Posterior vena cava (tissue), 2 donors: ENCODE results near the gene TCTN3. TPM values are rescaled to one million over a fixed set of nuclear protein-coding genes. Genes with fewer than 3 reads are reported as not detected.
A peak's percentile ranks its signal among the peaks of the same experiment; 100 is the strongest.
"Not testable (repeated sequence)": the region's sequence is repeated elsewhere in the genome, so short reads cannot be mapped to it uniquely, and the experiment has no call there.

Experiments
- DNase-seq: peaks from one replicate; pipeline ENCODE4 v3.0.0-alpha.2; 2020; ENCODE audit warnings: low spot score
- intact Hi-C, 2 donors: fragments of 100-400 bp; cut with DNase I; formaldehyde crosslinking; loops; one replicate each; pipeline versions ENCODE4 v1.14.1 to v1.14.2; 2022 to 2023
- total RNA-seq, 2 donors: library from RNA; stranded (reverse); fragmentation: NEBNext Ultra II Directional; extraction: Animal tissue kit (Norgen Biotek cat#: 25700); gene quantifications; one replicate each; pipeline ENCODE4 v1.2.1, GENCODE V29; 2021
- donor health status: DM: yes; HTN: yes; CAD: no.
- donor health status: DM: yes; HTN: yes; CAD: no.

Gene TCTN3
- total RNA-seq, 2 donors from 2014 or later = 25.4 to 26.9 TPM

- no peak for DNase-seq
- intact Hi-C loops = loop anchor here (5.0 to 10.0 kb wide), 2 partner anchors 148 to 170 kb away; no protein-coding TSS in a partner anchor
These were observed 938 bp upstream of the TCTN3 start for GRCh38 chr10:95694665-95695064.

DNA sequence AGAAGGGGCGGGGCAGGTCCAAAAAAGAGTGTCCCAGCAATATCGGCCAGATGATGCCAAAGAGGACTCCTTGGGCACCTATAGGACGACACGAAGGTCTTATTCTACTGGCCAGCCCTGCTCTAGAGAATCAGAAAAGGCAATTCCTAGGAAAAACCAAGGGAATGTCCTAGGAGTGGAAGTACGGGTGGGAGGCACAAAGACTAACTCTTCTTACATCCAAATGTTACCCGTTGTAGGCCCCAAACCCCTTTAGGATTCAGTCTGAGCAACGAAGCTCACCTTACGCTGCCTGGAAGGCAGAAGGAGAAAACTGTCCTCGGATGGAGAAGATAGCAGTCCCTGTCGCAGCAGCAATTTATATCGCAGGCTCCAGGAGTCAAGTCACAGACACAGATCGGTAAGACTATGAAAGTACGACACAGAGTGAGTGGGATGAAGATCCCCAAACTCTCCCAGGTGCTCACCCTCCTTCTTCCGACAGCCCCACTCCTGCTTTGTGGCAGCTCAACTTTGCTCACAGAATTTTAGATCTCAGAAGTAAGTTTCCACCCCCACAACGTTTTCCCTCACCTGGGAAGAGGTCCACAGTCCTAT is 558 bp downstream of the TCTN3 start:
- DNase-seq = no peak
- intact Hi-C loops = loop anchor here (5.0 to 10.0 kb wide), 2 partner anchors 149 to 172 kb away; no protein-coding TSS in a partner anchor

GRCh38 chr10:95691281-95691680 is 2.4 kb downstream of the TCTN3 start:
- no peak for DNase-seq
- intact Hi-C loops = loop anchor here (5.0 to 10.0 kb wide), 2 partner anchors 151 to 174 kb away; no protein-coding TSS in a partner anchor

GRCh38 chr10:95688648-95689047 is 5.1 kb downstream of the TCTN3 start:
- no peak for DNase-seq
- intact Hi-C loops = no loop called here

- intact Hi-C loops = no loop called here
These were observed 9.8 kb downstream of the TCTN3 start for GRCh38 chr10:95683966-95684365.

GRCh38 chr10:95675403-95676116 is 18.2 kb downstream of the TCTN3 start:
- DNase-seq = no peak
- intact Hi-C loops = no loop called here

More at GRCh38 chr10:95683966-95684365, 9.8 kb downstream of the TCTN3 start:
- DNase-seq = no peak

DNA sequence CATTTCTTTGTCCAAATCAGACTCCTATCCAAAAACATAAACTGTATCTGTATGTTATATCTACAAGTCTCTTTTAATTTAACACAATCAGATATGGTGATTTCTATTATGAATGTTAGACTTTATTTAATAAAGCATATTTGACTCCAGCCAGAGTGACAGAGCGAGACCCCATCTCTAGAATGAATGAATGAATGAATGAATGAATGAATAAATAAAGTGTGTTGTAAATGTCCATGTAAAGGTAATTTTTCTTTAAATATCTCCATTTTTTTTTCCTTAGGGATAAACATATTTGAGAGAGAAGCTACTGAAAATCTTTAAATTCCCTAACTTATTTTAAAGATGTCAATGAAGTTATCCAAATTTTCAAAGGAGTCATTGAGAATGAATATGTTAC is 19.1 kb downstream of the TCTN3 start:
- intact Hi-C loops = no loop called here
- DNase-seq = no peak

DNA sequence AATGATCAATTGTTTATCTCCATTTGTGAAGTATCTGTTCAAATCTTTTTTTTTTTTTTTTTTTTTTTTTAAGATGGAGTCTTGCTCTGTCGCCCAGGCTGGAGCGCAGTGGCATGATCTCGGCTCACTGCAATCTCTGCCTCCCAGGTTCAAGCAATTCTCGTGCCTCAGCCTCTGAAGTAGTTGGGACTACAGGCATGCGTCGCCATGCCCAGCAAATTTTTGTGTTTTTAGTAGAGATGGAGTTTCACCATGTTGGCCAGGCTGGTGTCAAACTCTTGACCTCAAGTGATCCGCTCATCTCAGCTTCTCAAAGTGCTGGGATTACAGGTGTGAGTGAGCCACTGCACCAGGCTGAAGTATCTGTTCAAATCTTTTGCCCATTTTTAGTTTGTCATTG is 21.1 kb downstream of the TCTN3 start:
- DNase-seq, intact Hi-C loops: not testable (repeated sequence)

- DNase-seq = no peak
- intact Hi-C loops = no loop called here
These were observed 29.2 kb downstream of the TCTN3 start for GRCh38 chr10:95664543-95664942.

- intact Hi-C loops = no loop called here
- DNase-seq = no peak
These were observed 30.2 kb downstream of the TCTN3 start for GRCh38 chr10:95663496-95663895.

DNA sequence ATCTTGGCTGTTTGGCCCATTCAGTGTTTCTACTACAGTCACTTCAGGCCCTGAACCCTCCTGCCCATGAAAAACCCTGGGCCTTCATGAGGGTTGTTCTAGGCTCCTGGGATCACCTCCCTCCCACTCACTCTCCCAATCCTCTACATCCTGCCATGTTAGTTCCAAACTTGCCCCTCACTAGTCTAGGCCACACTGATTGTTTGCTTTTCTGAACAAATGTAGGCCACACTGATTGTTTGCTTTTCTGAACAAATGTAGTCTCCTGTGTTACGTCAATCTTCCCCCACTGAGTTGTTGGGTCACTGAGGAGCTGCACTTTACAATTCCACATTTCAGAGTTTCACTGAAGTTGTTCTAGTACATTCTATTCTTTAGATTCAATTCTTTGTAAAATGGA is 31.9 kb downstream of the TCTN3 start:
- intact Hi-C loops = no loop called here
- no peak for DNase-seq

GRCh38 chr10:95660283-95660682 is 33.4 kb downstream of the TCTN3 start:
- DNase-seq = no peak
- intact Hi-C loops = no loop called here

DNA sequence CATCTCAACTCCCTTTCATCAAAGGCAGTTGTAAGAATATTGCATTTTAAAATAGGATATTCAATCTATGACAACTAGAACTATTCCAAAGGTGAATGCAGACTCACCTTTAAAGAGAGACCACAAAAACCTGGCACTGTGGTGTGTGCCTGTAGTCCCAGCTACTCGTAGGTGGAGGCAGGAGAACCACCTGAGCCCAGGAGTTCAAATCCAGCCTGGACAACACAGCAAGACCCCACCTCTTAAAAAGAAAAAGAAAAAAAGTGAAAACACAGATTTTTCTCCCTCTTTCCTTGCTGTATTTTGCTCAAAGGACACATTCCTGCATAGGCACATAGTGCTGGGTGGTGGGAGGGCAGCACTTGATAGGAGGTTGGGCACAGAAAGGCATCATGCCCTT is 36.5 kb downstream of the TCTN3 start:
- DNase-seq = no peak
- intact Hi-C loops = no loop called here

DNA sequence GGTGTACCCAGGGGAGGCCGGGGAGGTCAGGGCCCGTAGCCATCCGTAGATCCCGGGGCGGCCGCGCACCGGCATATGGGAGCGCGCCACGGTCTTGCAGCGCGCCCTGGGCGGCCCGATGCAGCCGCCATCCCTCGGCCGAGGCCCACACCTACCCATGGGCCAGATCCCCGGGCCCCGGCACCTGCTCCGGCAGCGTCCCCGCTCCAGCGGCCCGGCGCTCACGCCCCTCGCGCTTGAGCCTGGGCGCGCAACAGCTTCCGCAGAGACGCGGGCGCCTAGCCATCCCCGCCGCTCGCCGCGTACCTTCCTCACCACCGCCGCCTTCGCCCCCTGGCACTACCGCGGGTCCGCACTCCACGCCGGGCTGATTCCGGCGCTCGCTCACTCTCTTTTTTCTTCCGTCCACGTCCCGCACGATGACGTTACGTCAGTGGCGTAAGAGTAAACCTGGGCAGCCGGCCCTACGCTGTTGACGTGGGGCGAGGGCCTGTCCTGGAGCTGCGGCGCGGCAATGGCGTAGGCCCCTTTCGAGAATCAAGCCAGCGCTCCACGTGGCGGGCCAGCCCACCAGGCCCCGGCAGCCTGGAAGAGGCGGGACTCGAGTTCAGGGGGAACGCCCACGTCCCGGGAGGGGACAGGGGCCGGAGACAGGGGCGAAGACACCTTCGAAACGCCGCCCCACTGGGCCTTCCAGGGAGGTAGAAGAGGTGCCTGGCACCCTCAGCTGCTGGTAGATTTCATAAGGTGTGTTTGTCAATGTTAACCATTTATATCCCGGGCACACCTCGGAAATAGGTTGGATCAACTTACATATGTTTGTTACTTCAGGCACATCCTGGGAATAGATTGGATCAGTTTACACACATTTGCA is 37.2 kb downstream of the TCTN3 start, which contains the start of gene ALDH18A1:
Gene ALDH18A1, minus strand, starts transcription at position 421 of the 874 bp plus-strand sequence. CDS start 3,334 bp downstream, outside the sequence.
- DNase-seq = peak; percentile 98
- intact Hi-C loops = no loop called here

DNA sequence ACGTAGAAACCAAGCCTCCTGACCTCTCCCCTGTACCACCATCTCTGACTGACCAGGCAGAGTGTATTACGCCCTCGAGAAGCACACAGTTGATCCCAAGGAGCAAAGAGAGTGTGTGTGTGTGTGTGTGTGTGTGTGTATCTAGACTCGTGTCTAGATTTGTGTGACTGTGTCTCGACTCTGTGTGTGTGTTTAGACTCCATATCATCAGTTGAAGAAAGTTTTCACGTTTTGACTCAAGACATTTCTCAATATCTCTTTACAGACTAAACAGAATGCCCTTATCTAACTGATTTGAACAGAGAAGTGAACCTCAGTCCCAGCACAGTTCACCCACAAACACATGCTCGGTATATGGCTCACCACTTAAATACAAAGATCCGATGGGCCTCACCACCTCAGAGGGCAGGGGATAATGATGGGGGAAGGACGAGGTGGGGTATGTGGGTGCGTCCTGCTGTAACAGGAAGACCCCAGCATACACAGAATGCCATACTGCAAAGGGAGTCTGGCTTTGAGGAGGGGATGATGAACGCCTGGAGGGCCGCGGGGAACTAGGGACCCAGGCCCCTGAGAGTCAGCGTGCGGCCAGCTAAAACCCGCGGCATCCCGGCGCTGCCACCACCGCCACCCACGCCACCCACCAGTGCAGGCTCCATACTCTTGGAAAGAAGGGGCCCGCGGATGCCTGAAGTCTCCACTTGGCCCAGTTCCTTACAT is 38.0 kb downstream of the TCTN3 start:
- DNase-seq = no peak
- intact Hi-C loops = no loop called here

DNA sequence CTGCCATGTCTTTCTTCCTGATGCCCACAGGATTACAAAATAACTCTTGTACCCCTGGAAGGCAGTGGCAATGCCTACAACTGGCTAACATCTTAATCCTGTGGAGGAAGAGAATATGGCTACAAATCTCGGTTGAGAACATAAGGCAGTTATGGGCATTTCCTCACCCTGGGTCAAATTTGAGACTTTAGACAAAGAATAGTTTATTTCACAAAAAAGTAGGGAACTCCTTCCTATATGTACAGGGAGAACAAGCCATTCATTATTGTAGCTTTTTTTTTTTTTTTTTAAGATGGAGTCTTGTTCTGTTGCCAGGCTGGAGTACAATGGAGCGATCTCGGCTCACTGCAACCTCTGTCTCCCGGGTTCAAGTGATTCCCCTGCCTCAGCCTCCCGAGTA is 39.8 kb downstream of the TCTN3 start:
- no peak for DNase-seq
- intact Hi-C loops = no loop called here

GRCh38 chr10:95651346-95652060 is 42.2 kb downstream of the TCTN3 start:
- intact Hi-C loops = no loop called here
- DNase-seq = no peak

GRCh38 chr10:95650232-95650631 is 43.5 kb downstream of the TCTN3 start:
- intact Hi-C loops = no loop called here

GRCh38 chr10:95648138-95648537 is 45.6 kb downstream of the TCTN3 start:
- no peak for DNase-seq
- intact Hi-C loops = no loop called here

More at GRCh38 chr10:95650232-95650631, 43.5 kb downstream of the TCTN3 start:
- DNase-seq = no peak
